ENCODE results near the gene DENND4B. TPM values are rescaled to one million over a fixed set of nuclear protein-coding genes. Genes with fewer than 3 reads are reported as not detected.
A peak's percentile ranks its signal among the peaks of the same experiment; 100 is the strongest.

The DENND4B gene
- total and polyA plus RNA-seq, 2 experiments from 2014 or later = 42.3 to 48.1 TPM

GRCh38 chr1:153954826-153955225, 8.3 kb upstream of the DENND4B start:
- no peak overlapping the region for H3K4me3 ChIP-seq
- no peak for TF ChIP-seq CTCF (IDR thresholded peaks at IDR 0.05; ENCODE audit: low read depth, low read length)
- peaks cover 21% of the 10 kb centered on the region for H3K36me3 ChIP-seq
- peaks cover 24% of the 10 kb centered on the region for H3K4me1 ChIP-seq (ENCODE audit: low read depth)
- no peaks in the 10 kb centered on the region for H3K27me3 ChIP-seq
- no peaks in the 10 kb centered on the region for H3K9me3 ChIP-seq (ENCODE audit: low read depth)
- peak overlapping the region; percentile 16 for H3K27ac ChIP-seq
- no peak for DNase-seq (ENCODE audit: low read depth in 1 of 2, low spot score in 1 of 2)

- Histone ChIP-seq H3K36me3 (peaks cover 27% of the 10 kb centered on the region), H3K9me3 (ENCODE audit: low read depth) (no peaks in the 10 kb centered on the region)
- no peak for DNase-seq (ENCODE audit: low read depth in 1 of 2, low spot score in 1 of 2)
Measured at GRCh38 chr1:153953859-153954365, 7.4 kb upstream of the DENND4B start.

GRCh38 chr1:153951801-153952200, 5.3 kb upstream of the DENND4B start:
- Histone ChIP-seq H3K27ac (no peak overlapping the region), H3K4me1 (ENCODE audit: low read depth) (peaks cover 18% of the 10 kb centered on the region), H3K27me3 (no peaks in the 10 kb centered on the region), H3K9me3 (ENCODE audit: low read depth) (no peaks in the 10 kb centered on the region), H3K36me3 (peaks cover 38% of the 10 kb centered on the region), H3K4me3 (no peak overlapping the region)
- no peak for DNase-seq (ENCODE audit: low read depth in 1 of 2, low spot score in 1 of 2)
- TF ChIP-seq CTCF (IDR thresholded peaks at IDR 0.05; ENCODE audit: low read depth, low read length) = no peak

More at GRCh38 chr1:153953859-153954365, 7.4 kb upstream of the DENND4B start:
- H3K4me1 ChIP-seq (ENCODE audit: low read depth) = peaks cover 21% of the 10 kb centered on the region
- no peak overlapping the region for H3K4me3 ChIP-seq
- peak overlapping the region; percentile 16 for H3K27ac ChIP-seq
- no peaks in the 10 kb centered on the region for H3K27me3 ChIP-seq
- no peak for TF ChIP-seq CTCF (IDR thresholded peaks at IDR 0.05; ENCODE audit: low read depth, low read length)

GRCh38 chr1:153951183-153951582, 4.7 kb upstream of the DENND4B start:
- no peak for DNase-seq (ENCODE audit: low read depth in 1 of 2, low spot score in 1 of 2)

GRCh38 chr1:153945795-153946621, 510 bp downstream of the DENND4B start:
- DNase-seq (ENCODE audit: low read depth in 1 of 2, low spot score in 1 of 2) = peak; percentile 74 to 85
- H3K27me3 ChIP-seq = no peaks in the 10 kb centered on the region
- no peaks in the 10 kb centered on the region for H3K9me3 ChIP-seq (ENCODE audit: low read depth)
- H3K27ac ChIP-seq = peak overlapping the region; percentile 90
- H3K4me3 ChIP-seq = peak overlapping the region; percentile 99
- peaks cover 35% of the 10 kb centered on the region for H3K36me3 ChIP-seq
- no peak for TF ChIP-seq CTCF (IDR thresholded peaks at IDR 0.05; ENCODE audit: low read depth, low read length)
- peaks cover 5% of the 10 kb centered on the region for H3K4me1 ChIP-seq (ENCODE audit: low read depth)

More at GRCh38 chr1:153951183-153951582, 4.7 kb upstream of the DENND4B start:
- Histone ChIP-seq H3K27me3 (no peaks in the 10 kb centered on the region), H3K36me3 (peaks cover 38% of the 10 kb centered on the region), H3K4me1 (ENCODE audit: low read depth) (peaks cover 12% of the 10 kb centered on the region), H3K4me3 (no peak overlapping the region), H3K9me3 (ENCODE audit: low read depth) (no peaks in the 10 kb centered on the region), H3K27ac (no peak overlapping the region)
- no peak for TF ChIP-seq CTCF (IDR thresholded peaks at IDR 0.05; ENCODE audit: low read depth, low read length)

Data from cardiac muscle cell (in vitro differentiated cells and primary cell).